GM13976 (cell line): Measurements from ENCODE around the gene JPT2.

Experiments used
- DNase-seq: peaks from one replicate; pipeline ENCODE4 v3.0.0; 2012; ENCODE audit warnings: low spot score
- in situ Hi-C: fragments of 300-500 bp; cut with MboI; formaldehyde crosslinking; loops from one replicate; pipeline ENCODE4 v1.12.0; 2022; ENCODE audit warnings: low sequenced_read_pairs, mixed read lengths, inconsistent platforms; ENCODE audit not compliant: unreplicated experiment
- TF ChIP-seq, protein P1 (sequence below): IDR thresholded peaks from 2 replicates; pipeline ENCODE4 v1.5.1; 2012; ENCODE audit warnings: borderline replicate concordance, mild to moderate bottlenecking; ENCODE audit not compliant: insufficient read depth; ENCODE audit errors: extremely low read depth, missing control alignments, control extremely low read depth

The JPT2 gene

DNA sequence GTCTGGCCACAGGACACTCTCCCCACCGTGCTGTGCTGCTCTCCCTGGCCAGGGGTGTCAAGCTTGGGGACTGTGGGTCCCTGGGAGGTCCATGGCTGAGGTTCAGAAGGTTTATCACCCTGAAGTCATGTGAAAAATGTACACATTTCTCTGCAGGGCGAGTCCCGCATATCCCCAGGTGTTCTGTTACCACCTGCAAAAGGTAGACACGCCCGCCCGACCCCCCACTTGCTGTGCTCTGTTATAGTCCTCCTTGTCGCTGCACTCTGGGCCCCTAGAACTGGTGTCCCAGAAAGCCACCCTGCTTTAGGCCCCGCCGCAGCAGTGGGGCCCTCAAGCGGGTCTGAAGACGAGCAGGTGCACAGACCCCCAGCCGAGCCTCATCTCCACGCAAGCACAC is 11.8 kb downstream of the JPT2 start:
- TF ChIP-seq, protein P1, sequence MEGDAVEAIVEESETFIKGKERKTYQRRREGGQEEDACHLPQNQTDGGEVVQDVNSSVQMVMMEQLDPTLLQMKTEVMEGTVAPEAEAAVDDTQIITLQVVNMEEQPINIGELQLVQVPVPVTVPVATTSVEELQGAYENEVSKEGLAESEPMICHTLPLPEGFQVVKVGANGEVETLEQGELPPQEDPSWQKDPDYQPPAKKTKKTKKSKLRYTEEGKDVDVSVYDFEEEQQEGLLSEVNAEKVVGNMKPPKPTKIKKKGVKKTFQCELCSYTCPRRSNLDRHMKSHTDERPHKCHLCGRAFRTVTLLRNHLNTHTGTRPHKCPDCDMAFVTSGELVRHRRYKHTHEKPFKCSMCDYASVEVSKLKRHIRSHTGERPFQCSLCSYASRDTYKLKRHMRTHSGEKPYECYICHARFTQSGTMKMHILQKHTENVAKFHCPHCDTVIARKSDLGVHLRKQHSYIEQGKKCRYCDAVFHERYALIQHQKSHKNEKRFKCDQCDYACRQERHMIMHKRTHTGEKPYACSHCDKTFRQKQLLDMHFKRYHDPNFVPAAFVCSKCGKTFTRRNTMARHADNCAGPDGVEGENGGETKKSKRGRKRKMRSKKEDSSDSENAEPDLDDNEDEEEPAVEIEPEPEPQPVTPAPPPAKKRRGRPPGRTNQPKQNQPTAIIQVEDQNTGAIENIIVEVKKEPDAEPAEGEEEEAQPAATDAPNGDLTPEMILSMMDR, result no peak
- no peak for DNase-seq
- in situ Hi-C loops, result no loop called here

DNA sequence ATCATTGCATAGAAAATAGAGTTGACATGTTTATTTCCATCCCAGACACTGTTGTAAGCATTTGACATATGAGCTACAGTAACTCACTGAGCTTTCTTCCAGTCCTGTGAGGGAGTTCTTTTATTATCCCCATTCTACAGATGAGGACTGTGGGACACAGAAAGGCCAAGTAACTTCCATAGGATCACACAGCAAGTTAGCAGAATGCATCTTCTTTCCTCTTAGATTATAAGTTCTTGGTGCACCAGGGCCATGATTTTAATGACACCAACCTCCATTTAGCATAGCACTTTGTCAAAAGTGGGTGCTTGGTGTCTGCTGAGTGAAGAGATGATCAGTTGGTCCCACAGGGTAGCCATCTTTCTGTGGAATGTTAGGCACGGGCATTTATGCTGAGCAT is 12.7 kb downstream of the JPT2 start:
- in situ Hi-C loops, result no loop called here
- no peak for DNase-seq
- TF ChIP-seq, protein P1, result no peak

DNA sequence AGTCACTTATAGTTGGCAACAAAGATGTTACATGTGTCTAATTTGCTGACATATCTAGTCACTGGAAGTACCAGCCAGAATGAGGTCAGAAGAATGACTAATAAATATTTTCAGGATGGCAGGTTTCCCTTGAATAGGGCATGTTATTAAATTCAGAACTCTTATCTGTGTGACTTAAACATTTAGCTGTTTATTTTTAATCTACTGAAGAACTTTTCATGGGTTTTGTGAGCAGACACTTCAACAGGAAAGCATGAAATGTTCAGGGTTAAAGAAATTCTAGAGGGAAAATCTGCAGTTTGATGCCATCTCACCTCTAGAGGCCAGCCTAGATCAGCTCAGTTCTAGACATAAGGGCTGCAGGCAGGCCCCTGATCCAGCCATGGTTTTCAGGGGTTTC is 13.2 kb downstream of the JPT2 start:
- TF ChIP-seq, protein P1, result no peak
- no peak for DNase-seq
- in situ Hi-C loops, result no loop called here

DNA sequence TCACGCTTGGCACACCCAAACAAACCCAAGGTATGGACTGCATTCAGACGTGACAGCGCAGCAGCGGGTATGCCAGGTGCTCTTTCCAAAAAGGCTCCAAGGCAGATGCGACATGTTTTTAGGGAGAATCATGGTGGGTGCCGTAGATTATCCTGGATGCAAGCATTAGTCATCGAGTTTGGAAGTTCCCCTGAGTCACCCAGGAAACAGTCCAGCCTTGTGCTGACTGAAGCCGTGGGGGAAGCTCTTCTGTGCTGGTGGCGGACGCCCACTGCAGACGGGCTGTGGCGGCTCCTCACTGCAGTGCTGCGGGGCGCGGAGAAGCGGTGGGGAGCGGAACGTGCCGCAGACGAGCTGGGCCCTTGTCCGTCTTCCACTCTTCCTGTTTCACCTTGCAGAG is 13.9 kb downstream of the JPT2 start:
- no peak for DNase-seq
- TF ChIP-seq, protein P1, result no peak
- in situ Hi-C loops, result no loop called here

DNA sequence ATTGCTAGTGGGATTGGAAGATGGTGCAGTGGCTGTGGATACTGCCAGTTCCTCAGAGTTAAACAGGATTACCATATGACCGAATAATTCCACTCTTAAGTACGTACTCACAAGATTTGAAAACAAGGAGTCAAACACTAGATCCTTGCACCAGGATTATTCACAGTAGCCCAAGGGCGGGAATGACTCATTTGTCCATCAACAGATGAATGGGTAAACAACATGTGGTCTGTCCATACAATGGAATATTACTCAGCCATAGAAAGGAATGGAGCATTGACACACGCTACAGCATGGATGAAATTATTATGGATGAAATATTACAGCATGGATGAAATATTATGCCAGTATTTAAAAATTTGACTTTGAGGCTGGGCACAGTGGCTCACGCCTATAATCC is 18.8 kb downstream of the JPT2 start:
- in situ Hi-C loops, result no loop called here
- TF ChIP-seq, protein P1, result no peak
- DNase-seq, result no peak

DNA sequence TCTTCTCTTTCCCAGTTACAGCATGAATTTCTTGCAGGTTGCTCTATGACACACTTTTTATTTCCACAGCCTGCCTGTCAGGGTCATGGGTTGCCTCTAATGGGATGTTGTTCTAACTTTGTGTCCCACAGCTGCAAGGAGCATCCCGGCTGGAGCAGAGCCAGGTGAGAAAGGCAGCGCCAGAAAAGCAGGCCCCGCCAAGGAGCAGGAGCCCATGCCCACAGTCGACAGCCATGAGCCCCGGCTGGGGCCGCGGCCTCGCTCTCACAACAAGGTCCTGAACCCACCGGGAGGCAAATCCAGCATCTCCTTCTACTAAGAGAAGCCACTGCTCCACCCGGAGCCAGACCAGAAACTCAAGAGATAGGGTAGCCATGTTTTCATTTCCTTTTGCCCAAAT is 20.6 kb downstream of the JPT2 start:
- no peak for DNase-seq
- in situ Hi-C loops, result no loop called here
- TF ChIP-seq, protein P1, result no peak

DNA sequence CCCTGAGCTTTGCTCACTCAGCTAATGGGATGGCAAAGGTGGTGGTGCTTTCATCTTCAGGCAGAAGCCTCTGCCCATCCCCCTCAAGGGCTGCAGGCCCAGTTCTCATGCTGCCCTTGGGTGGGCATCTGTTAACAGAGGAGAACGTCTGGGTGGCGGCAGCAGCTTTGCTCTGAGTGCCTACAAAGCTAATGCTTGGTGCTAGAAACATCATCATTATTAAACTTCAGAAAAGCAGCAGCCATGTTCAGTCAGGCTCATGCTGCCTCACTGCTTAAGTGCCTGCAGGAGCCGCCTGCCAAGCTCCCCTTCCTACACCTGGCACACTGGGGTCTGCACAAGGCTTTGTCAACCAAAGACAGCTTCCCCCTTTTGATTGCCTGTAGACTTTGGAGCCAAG is 22.2 kb downstream of the JPT2 start:
- in situ Hi-C loops, result no loop called here
- DNase-seq, result no peak

More for the DNA sequence above, 22.2 kb downstream of the JPT2 start:
- TF ChIP-seq, protein P1, result no peak
